IgD-negative memory B cell (primary cell): ENCODE results near the gene ZNF256. TPM values are rescaled to one million over a fixed set of nuclear protein-coding genes. Genes with fewer than 3 reads are reported as not detected.
"Not testable (repeated sequence)": the region's sequence is repeated elsewhere in the genome, so short reads cannot be mapped to it uniquely, and the experiment has no call there.

Source experiments
- H3K27ac Mint-ChIP-seq, 3 donors: one replicate each; pipeline ENCODE4 v1.8.0; 2020 to 2022; ENCODE audit warnings: mild to moderate bottlenecking in 3 of 3, mixed read lengths in 3 of 3, moderate library complexity in 1 of 3
- H3K27me3 Mint-ChIP-seq: one replicate; pipeline ENCODE4 v1.8.0; 2021; ENCODE audit warnings: mixed read lengths
- H3K36me3 Mint-ChIP-seq: one replicate; pipeline ENCODE4 v1.8.0; 2020; ENCODE audit warnings: mild to moderate bottlenecking, mixed read lengths
- H3K4me1 Mint-ChIP-seq, 3 donors: one replicate each; pipeline ENCODE4 v1.8.0; 2020 to 2022; ENCODE audit warnings: mixed read lengths in 3 of 3, mild to moderate bottlenecking in 1 of 3
- H3K4me3 Mint-ChIP-seq, 4 donors: one replicate each; pipeline ENCODE4 v1.8.0; 2020 to 2022; ENCODE audit warnings: mild to moderate bottlenecking in 4 of 4, mixed read lengths in 4 of 4, moderate library complexity in 3 of 4
- H3K9me3 Mint-ChIP-seq, 3 donors: one replicate each; pipeline ENCODE4 v1.8.0; 2020 to 2021; ENCODE audit warnings: mixed read lengths in 3 of 3, mild to moderate bottlenecking in 1 of 3
- polyA plus RNA-seq: library from polyadenylated mRNA; unstranded; fragments of 300-500 nt; fragmentation: Illumina TruSeq; gene quantifications from one replicate; pipeline ENCODE4 v1.2.3, GENCODE V29; 2021

ZNF256 gene
- polyA plus RNA-seq, 1 donor from 2014 or later, result 7.8 TPM

DNA sequence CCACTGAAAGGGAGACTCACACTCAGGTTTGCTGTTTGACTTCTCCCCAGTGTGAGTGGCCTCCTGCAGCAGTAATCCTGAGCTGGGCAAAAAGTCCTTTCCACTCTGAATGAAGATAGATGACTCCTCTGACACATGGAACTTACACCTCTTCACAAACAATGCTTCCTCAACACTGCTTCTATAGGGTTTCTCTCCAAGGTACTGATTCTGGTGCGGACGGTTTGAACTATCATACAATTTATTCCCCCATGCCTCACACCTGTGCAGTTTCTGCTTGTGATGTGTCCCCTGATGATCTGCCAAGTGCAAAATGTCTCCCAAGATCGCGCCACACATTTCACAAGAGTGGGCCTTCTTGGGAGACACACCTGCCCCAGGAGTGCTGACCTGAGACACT, 19.9 kb downstream of the ZNF256 start:
- Mint-ChIP-seq H3K4me1 (no peaks in the 10 kb centered on the region), H3K27me3 (no peaks in the 10 kb centered on the region), H3K36me3 (peaks cover 12% of the 10 kb centered on the region), H3K9me3 (peaks cover 14 to 32% (median 28%) of the 10 kb centered on the region in 3 donors), H3K27ac (no peak overlapping the region), H3K4me3 (peak overlapping the region in 2 of 4 donors; percentile 4 to 10)

DNA sequence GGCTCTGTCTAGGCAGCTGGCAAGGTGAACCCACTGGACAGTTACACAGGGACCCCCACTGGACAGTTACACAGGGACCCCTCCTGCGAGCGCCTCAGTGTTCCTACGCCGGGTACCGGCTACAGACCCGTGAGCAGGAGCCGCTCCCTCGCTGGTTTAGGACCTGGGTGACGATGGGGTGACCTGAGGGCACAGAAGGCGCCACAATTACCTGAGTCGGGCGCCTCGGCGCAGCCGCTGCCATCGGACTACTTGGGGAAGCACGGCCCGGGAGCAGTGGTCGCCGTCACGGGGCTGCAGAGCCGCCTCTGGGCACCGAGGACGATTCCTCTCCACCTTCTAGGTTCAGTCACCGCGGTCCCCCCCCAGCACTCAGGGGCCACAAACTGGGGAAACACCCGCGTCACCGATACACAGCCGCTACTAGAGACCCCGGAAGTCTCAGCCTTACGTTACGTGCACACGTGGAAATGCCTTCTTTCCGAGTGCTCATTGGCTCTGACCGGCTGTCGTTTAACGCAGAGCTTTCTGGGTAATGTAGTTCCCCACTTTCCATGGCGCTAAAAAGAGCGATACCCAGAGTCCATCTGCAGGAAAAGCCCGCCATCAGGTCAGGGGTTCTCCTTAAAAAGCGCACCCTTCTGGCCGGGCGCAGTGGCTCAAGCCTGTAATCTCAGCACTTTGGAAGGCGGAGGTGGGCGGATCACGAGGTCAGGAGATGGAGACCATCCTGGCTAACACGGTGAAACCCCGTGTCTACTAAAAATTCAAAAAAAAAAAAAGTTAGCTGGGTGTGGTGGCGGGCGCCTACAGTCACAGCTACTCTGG, 31.1 kb downstream of the ZNF256 start, which contains the start of gene ZNF417:
Gene ZNF417, minus strand, starts transcription at position 425 of the 828 bp plus-strand sequence. Its CDS starts 181 bp downstream, at position 244.
- not testable (repeated sequence) for H3K27me3 Mint-ChIP-seq
- Mint-ChIP-seq H3K4me1 (peaks cover 22 to 26% (median 22%) of the 10 kb centered on the region in 3 donors), H3K27ac (peak within 1 kb of the TSS; percentile 73 to 96 (median 80)), H3K4me3 (peak within 1 kb of the TSS; percentile 90 to 99 (median 96)), H3K9me3 (peaks cover 8 to 23% (median 13%) of the 10 kb centered on the region in 3 donors), H3K36me3 (peaks cover 24% of the 10 kb centered on the region)

DNA sequence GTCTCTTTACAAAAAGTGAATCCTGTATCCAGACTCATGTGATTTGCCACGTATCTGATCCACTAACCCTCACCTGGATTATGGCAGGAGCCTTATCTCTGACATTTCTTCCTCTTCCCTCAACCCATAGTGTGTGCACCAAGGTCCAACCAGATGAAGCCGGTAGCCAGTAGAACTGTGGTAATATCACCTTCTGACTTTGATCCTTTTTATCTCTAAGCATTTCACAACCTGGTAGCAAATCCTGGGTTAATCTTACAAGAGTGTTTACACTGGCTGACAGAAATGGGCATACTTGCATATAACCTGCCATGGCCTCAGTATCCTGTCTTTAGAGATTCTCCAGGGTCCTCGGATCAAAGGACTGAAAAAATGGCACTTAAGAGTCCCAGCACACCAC, 33.0 kb downstream of the ZNF256 start:
- H3K4me3 Mint-ChIP-seq, result peak overlapping the region; percentile 90 to 99 (median 96)
- peak overlapping the region in 2 of 3 donors; percentile 73 to 80 for H3K27ac Mint-ChIP-seq
- H3K4me1 Mint-ChIP-seq, result peaks cover 22 to 26% (median 23%) of the 10 kb centered on the region in 3 donors
- H3K9me3 Mint-ChIP-seq, result peaks cover 6 to 18% (median 11%) of the 10 kb centered on the region in 3 donors
- no peaks in the 10 kb centered on the region for H3K27me3 Mint-ChIP-seq
- H3K36me3 Mint-ChIP-seq, result peaks cover 26% of the 10 kb centered on the region

DNA sequence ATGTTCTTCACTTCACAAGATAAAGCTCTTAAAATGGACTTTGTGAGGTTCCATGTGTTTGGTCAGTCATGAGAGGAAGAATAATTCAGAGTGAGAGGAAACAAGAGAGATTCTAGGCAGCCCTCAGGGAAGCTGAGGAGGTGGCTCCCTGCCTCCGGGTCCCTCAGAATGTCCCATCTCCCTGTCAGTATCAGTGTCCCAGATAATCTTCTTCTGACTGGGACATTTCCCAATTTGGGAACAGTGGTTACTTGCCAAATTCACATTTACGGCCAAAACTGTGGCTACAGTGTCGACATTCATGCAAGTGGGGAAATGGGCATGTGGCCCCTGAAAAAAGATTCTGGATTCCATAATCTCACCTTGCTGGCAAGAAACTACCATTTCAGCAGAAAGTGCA, 40.1 kb downstream of the ZNF256 start:
- Mint-ChIP-seq H3K9me3 (peaks cover 0 to 3% (median 2%) of the 10 kb centered on the region in 3 donors), H3K4me3 (no peak overlapping the region), H3K27ac (no peak overlapping the region), H3K27me3 (no peaks in the 10 kb centered on the region), H3K4me1 (peaks cover 13 to 18% (median 13%) of the 10 kb centered on the region in 3 donors), H3K36me3 (peaks cover 25% of the 10 kb centered on the region)

DNA sequence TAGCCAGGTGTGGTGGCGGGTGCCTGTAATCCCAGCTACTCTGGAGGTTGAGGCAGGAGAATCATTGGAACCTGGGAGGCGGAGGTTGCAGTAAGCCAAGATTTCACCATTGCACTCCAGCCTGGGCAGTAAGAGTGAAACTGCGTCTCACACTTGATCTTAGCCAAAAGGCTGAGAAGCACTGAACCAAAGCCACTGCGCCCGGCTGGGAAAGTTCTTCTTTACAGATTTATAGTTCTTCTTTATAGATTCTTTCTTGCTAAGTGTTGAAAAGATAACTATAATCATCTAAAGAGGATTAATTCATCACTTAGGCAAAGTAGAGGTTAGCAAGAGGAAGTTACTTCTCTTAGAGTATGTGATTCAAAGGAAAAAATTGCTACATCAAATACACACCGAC, 42.2 kb downstream of the ZNF256 start:
- peaks cover 11 to 18% (median 11%) of the 10 kb centered on the region in 3 donors for H3K4me1 Mint-ChIP-seq
- H3K36me3 Mint-ChIP-seq, result peaks cover 13% of the 10 kb centered on the region
- no peaks in the 10 kb centered on the region for H3K9me3 Mint-ChIP-seq

DNA sequence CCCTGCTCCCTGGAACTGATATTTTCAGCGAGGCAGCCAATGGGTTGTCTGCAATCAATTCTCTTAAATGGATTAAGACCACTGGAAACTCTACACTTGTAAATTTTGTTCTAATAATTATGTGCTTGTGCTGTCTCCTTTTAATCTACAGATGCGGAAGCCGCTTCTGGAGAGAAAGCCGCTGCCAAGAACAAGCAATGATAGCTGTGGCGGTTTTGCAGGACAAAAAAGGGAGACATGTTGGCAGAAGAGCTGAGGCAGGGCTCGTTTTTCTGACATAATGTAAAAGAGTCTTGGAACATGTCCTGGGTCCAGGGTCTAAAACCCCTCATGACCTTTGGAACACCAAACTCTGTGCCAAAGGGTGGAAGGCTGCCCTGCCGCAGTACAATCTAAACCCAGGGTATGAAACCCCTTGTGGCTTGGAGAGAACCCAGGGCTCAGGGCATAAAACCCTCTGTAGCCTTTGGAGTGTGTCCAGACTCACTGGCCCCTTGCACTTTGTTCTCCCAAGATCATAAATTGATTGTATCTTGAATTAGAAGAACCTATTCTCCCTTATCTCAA, 43.8 kb downstream of the ZNF256 start:
- Mint-ChIP-seq H3K27me3 (no peaks in the 10 kb centered on the region), H3K36me3 (peaks cover 10% of the 10 kb centered on the region), H3K27ac (no peak overlapping the region), H3K4me1 (peaks cover 11 to 18% (median 11%) of the 10 kb centered on the region in 3 donors), H3K4me3 (no peak overlapping the region), H3K9me3 (no peaks in the 10 kb centered on the region)

More for the DNA sequence above, 42.2 kb downstream of the ZNF256 start:
- H3K4me3 Mint-ChIP-seq, result peak overlapping the region in 3 of 4 donors; percentile 6 to 72 (median 49)
- H3K27ac Mint-ChIP-seq, result peak overlapping the region; percentile 32 to 79 (median 40)
- no peaks in the 10 kb centered on the region for H3K27me3 Mint-ChIP-seq

DNA sequence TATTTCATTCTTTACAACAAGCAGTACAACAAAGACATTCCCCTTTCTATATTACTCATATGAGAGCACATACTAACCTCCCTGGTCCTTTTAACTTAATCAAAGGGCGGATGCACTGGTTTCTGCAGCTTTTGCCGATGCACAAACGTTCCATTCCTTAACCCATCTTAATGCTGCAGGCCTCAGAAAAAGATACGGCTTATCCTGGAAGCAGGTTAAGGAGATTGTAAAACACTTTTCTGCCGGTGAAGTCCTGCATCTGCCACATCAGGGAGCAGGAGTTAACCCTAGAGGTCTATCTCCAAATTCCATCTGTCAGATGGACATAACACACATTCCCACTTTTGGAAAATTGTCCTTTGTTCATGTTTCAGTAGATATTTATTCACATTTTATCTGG, 47.2 kb downstream of the ZNF256 start:
- Mint-ChIP-seq H3K4me3 (no peak overlapping the region), H3K36me3 (no peaks in the 10 kb centered on the region), H3K9me3 (no peaks in the 10 kb centered on the region), H3K27ac (no peak overlapping the region), H3K27me3 (no peaks in the 10 kb centered on the region), H3K4me1 (peaks cover 5 to 10% (median 9%) of the 10 kb centered on the region in 3 donors)

Other genes with a start within 250 kb of the ZNF256 start
- 5.0 TPM for gene ZNF154, start 238.5 kb downstream of the ZNF256 start, polyA plus RNA-seq
- gene ZNF671, start 220.1 kb downstream of the ZNF256 start, polyA plus RNA-seq, result 20.7 TPM
- gene ZNF776, start 200.9 kb downstream of the ZNF256 start, polyA plus RNA-seq, result 13.4 TPM
- gene ZNF586, start 178.0 kb downstream of the ZNF256 start, polyA plus RNA-seq, result 19.5 TPM
- 6.8 TPM for gene ZNF552, start 132.8 kb downstream of the ZNF256 start, polyA plus RNA-seq
- gene ZNF587B, start 117.4 kb downstream of the ZNF256 start, polyA plus RNA-seq, result 3.2 TPM
- 10.5 TPM for gene ZNF587, start 97.8 kb downstream of the ZNF256 start, polyA plus RNA-seq
- 37.1 TPM for gene ZNF814, start 58.7 kb downstream of the ZNF256 start, polyA plus RNA-seq
- 4.5 TPM for gene ZNF417, start 31.1 kb downstream of the ZNF256 start, polyA plus RNA-seq
- 6.0 TPM for gene ZNF418, start 12.3 kb downstream of the ZNF256 start, polyA plus RNA-seq
- gene C19orf18, start 26.8 kb upstream of the ZNF256 start, polyA plus RNA-seq, result not detected
- 9.1 TPM for gene ZNF606, start 55.1 kb upstream of the ZNF256 start, polyA plus RNA-seq
- not detected for gene ZSCAN1, start 86.3 kb upstream of the ZNF256 start, polyA plus RNA-seq
- 1.0 TPM for gene ZNF135, start 111.6 kb upstream of the ZNF256 start, polyA plus RNA-seq
- 23.2 TPM for gene ZSCAN18, start 150.5 kb upstream of the ZNF256 start, polyA plus RNA-seq
- 8.2 TPM for gene ZNF329, start 203.1 kb upstream of the ZNF256 start, polyA plus RNA-seq
- 45.1 TPM for gene ZNF274, start 235.4 kb upstream of the ZNF256 start, polyA plus RNA-seq